SKM-1 treated with dmso at 0.1 percent for 144 hours (cell line): Measurements from ENCODE around the gene HBS1L.

Experiments used
- DNase-seq: peaks from one replicate; lab custom pipeline; 2025; ENCODE audit not compliant: unreplicated experiment; lab: John Stamatoyannopoulos, UW

The HBS1L gene

DNA sequence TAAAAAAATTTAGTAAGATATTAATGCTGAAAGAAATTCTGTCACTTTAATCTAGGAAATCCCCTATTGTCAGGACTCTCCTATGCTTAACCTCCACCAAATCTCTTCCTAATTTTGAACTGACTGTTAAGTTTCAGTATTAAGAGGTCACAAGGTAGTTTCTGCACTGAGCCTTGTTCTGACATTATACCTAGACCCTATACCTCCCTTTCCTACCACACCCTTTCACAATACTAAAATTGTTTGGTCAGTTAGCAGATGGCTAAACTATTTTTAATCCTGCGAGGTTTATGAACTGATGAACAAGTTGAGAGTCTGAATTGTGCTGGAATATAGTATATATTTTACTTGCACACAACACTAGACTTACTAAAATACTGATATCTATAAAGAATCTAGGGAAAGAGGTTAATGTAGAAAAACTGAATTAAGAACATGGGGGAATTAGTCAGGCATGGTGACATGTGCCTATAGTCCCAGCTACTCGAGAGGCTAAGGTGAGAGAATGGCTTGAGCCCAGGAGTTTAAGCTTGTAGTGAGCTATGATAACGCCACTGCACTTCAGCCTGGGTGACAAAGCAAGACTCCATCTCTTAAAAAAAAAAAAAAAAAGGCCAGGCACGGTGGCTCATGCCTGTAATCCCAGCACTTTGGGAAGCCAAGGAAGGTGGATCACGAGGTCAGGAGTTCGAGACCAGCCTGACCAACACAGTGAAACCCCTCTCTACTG is 51.5 kb downstream of the HBS1L start:
- no peak for DNase-seq

DNA sequence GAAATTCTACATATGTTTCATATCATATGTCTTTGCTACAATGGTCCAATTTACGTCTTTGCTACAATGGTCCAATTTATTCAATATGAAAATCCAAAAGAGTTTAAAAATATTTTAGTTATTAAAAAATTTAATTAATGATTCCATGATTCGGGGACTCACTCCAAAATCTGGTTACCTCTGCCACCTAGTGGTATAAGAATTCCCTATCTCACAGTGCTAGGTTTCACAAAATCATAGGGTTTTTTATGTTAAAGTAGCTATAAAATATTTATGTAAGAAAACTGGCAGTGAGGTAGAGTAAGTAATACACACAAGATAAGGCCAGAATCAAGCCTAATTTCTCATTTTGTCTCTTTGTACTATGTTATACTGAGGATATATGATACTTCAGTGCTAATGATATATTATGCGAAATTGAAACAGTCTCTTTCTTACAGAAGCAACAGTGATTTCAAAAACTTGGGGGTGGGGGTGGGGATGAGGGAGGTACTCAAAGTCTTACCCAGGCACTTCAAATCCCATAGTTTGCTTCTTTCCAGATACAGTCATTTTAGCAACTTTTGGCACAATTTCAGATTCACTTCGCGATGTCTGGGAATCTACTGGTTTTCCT is 52.3 kb downstream of the HBS1L start:
- no peak for DNase-seq

DNA sequence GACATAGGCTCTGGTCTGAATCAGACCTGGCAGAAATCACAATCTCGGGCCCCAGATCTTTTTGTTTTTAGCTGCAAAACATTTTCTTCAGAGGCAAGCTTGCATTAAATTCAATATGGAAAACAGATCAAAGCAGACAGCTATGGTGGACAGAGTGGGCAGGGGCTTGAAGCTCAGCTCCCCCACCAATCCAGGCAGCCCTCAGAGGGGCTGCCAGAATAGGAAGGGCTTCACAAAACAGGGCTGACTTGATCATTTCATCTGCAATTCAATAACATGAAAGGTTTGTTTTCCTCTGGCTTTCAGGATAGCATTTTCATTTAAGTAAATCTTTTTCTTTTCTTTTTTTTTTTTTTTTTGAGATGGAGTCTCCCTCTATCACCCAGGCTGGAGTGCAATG is 55.5 kb downstream of the HBS1L start:
- DNase-seq: no peak

GRCh38 chr6:134997133-134997995 is 57.3 kb downstream of the HBS1L start:
- no peak for DNase-seq

DNA sequence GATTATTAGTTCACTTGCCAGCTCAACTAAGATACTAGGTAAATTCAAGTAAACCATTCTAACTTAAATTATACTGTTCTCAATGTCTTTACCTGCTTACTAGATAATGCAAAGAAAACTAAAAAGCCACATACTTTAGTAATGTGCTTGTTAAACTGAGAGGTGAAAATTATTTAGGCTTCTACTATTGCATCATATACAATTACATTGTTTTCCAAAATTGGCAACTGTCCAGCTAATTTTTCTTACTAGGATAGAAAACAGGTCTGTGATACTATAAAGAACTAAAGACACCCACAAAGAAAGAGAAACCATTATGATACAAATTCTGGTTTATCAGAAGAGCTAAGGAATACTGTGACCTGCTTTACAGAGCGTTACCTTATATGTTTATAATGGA is 59.1 kb downstream of the HBS1L start:
- no peak for DNase-seq

DNA sequence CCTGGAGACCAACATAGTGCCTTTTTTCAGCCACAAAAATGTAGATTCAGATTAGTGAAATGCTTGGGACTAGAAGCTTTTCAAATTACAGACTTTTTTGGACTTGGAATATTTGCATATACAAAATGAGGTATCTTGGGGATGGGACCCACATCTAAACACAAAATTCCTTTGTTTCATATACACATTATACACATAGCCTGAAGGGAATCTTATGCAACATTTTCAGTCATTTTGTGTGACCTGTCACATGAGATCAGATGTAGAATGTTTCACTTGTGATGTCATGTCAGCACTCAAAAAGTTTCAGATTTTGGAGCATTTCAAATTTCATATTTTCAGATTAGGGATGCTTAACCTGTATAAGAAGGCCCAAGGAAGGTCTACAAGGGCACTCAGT is 60.2 kb downstream of the HBS1L start:
- DNase-seq: no peak

GRCh38 chr6:134992155-134992554 is 62.5 kb downstream of the HBS1L start:
- no peak for DNase-seq

DNA sequence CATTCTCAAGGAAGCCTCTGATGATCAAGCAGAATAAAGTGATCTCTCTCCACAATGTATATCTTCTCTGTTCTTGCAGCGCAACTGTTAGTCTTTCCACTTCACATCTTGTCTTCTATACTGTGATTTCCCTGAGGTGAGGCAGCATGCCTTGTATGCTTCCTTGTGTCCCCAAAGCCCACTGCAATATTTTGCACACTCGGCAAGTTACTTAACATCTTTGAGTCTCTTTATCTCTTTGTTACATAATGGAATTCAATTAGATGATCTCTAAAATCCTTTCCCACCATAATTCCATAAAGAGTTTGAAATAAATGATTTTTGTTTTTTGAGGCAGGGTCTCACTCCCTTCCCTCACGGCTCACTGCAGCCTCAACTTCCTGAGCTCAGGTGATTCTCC is 64.4 kb downstream of the HBS1L start:
- no peak for DNase-seq

DNA sequence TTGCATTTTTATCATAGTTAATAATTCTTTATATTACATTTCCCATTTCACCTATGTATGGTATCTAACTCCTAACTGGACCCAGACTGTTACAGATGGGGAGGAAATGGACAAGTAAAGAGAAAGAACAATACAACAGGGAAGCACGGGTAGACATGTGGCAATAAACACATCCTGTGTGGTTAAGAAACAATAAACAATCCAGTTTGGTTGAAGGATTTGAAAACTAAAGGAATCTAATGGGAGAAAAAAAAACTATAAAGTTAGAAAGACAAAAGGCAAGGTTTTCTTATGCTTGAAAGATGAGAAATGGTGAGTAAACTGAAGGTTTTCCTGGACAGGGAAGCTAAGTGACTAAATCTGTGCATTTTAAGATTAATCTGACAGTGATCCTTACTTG is 69.8 kb downstream of the HBS1L start:
- DNase-seq: no peak

GRCh38 chr6:134983823-134984222 is 70.8 kb downstream of the HBS1L start:
- DNase-seq: no peak

DNA sequence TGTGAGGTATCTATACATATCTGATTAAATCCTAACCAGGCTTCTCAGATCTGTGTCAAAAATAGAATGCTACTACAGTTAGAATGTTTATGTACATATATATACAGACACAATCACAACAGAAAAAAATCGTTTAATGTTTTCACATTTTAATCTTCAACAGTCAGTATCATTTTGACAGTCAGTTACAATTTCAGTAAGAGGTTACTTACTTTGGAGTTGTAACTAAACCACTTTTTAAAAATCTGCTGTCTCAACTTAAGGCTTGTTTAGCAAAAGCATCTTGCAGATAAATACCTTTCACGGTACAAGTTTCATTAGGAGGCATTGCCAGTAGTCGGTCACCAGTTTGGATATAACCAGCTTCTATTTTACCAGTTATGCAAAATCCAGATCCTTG is 72.5 kb downstream of the HBS1L start:
- DNase-seq: no peak

DNA sequence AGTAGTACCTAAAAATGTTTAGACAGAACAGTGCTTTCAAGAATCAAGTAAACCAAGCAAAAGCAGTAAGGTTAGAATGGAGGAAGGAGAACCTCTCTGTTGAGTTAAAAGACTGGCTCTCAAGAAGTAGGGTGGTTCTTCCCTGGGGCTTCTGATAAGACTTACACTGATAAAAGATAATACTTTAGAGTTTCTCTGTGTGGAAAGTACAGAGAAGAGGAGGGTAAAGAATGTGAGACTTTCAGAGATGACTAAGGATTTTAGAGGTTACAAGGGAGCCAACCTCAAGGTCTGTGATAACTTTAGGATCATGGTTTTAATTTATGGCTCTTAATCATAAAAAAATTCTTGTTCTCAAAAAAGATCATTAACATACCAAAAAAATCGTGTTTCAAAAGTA is 73.8 kb downstream of the HBS1L start:
- DNase-seq: no peak

- DNase-seq: no peak
Measured at GRCh38 chr6:134979142-134979541, 75.5 kb downstream of the HBS1L start.

DNA sequence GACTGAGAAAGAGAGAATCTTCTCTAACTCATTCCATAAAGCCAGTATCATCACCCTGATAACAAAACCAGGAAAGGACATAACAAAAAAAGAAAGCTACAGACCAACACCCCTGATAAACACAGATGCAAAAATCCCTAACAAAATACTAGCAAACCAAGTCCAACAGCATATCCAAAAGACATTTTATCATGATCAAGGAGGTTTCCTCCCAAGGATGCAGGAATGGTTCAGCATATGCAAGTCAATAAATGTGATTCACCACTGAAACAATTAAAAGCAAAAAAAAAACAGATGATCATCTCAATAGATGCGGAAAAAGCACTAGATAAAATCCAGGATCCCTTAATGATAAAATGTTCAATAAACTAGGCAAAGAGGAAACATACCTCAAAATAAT is 80.3 kb downstream of the HBS1L start:
- DNase-seq: no peak

DNA sequence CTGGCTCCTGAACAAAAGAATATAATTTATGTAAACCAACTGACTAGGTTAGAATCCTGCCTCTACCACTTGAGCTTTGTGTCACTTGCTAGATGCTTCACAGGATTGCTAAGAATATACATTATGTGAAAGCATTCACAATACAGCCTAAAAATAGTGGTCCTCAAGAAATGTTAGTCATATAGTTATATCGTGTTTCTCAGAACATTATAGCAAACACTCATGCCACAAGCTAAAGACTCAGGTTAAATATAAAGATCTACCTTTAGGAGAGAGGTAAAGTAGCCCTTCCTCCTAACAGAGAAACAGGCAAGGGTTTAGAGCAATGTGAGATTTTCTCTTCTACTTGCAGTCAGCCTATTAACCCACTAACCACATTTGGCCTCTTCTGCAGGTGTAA is 86.9 kb downstream of the HBS1L start:
- DNase-seq: no peak

DNA sequence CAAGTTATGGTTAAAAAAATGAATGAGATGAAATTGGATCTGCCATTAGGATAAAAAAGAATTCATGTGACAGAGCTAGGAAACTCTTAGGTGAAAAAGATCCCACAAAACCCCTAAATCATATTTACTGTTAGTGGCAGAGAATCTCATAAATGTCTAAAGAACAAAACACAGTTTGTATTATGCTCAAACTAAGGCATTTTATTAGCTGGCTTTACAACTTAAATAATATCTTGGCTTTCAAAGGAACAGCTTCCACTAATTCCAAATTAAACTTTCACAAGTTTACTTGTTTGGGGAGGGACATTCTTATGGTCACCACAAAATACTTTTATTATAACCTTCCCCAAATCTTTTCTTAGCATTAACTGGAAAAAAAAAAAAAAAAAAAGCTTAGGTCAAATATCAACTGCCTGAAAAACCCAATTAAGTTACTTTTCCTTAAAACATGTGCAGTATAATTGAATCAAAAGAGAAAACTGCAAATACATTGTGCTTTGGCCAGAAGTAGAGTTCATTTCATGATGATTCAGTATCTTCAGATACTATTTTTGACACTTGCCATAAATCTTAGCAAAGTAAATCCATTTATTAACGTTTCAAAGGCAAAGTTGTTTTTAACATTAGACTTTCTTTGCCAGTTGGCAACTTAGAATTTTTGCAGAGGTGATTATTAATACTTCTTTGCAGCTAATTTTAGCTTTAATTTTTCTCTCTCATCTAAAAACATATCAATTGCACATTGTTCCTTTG is 90.0 kb downstream of the HBS1L start:
- DNase-seq: no peak

DNA sequence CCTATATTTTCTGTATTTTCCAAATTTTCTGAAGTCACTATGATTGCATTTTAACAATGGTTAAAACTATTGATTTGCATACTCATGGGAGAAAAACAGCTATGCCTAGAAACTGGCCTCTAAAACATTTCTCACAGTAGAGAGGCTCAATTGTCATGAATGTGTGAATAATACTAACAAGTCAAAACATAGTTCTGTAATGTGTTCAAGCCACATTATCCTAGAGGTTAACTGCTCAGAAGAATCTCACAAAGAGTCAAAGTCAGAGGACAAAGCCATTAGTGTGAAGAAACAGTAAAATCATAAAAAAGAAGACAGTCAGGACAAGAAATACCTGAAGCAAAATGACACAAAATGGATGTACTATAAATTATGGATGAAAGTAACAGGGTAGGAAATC is 92.2 kb downstream of the HBS1L start:
- DNase-seq: no peak

DNA sequence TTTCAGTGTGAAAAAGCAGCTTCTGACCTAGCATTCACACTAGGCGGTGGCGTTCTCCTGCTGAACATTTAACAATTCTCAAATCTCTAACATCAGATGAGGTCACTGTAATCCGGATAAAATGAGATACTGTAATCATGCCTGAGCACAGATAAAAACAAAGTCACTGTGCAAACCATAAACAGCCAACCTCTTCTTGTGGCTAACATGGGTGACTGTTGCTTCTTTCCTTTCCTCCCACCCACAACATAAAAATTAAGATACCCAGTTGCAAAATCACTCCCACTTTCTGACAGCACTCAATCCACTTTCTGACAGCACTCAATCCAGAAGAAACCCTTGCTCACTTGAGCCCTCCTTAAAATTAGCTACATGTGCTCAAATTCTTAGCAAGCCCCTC is 93.3 kb downstream of the HBS1L start:
- DNase-seq: no peak

- DNase-seq: no peak
Measured at GRCh38 chr6:134959603-134960002, 95.0 kb downstream of the HBS1L start.

DNA sequence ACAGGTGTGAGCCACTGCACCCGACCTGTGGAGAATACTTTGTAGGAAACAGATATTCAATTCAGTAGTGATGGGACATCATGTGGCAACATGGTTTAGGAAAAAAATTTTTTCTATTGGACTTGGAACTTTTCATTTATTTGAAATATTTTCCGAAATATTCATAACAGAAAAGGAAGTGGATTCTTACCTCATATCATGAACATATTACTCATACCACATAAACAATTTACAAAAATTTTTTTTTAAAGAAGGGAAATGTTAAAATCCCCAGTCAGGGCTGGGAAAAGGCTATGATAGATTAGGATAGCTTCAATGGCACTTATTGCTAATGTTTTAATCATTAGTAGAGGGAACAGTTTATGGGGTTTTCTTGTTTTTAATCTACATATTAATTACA is 97.9 kb downstream of the HBS1L start:
- no peak for DNase-seq

GRCh38 chr6:134956032-134956431 is 98.6 kb downstream of the HBS1L start:
- DNase-seq: no peak
